Ecto neural progenitor cell (in vitro differentiated cells): ENCODE data around the gene RNF10.
"Not testable (repeated sequence)": the region's sequence is repeated elsewhere in the genome, so short reads cannot be mapped to it uniquely, and the experiment has no call there.

Source experiments
- DNase-seq: peaks from one replicate; pipeline ENCODE4 v3.0.0-alpha.2; 2018; ENCODE audit warnings: low spot score

Gene RNF10

GRCh38 chr12:120528861-120529525 is 5.2 kb upstream of the RNF10 start, which contains the start of gene COQ5:
Gene COQ5, minus strand, starts transcription at chr12:120529158. Its CDS starts 17 bp downstream, at chr12:120529141.
- peak; percentile 98 for DNase-seq

DNA sequence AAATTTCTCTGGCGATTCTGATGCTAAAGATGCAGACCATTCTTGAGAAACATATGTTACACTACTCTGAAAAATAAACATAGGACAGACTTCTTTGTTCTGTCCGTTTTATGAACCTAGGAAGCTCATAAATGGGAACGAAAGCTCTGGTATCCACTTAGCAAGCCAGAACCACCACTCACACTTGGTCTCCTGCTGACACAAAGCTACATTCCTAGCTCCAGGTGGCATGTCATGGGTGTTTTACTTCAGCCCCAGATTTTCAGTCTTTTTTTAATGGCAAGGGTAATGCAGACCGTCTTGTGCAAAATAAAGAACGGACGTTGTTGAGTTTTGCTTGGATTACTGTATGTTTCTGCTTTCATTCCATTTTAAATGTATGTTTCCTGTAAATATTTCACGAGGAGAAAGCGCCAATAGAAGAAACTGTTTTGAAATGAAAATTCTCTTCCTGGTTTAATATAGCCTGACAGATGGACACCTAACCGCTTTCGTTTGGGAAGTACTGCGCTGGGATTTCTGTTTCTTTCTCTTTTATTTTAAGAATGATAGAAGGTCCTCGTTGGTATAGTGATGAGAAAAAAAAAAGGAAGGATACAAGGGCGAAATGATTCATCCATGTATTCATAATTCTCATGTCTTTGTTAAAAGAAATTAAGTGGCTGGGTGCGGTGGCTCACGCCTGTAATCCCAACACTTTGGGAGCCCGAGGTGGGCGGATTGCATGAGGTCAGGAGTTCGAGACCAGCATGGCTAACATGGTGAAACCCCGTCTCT is 4.3 kb upstream of the RNF10 start:
- no peak for DNase-seq

DNA sequence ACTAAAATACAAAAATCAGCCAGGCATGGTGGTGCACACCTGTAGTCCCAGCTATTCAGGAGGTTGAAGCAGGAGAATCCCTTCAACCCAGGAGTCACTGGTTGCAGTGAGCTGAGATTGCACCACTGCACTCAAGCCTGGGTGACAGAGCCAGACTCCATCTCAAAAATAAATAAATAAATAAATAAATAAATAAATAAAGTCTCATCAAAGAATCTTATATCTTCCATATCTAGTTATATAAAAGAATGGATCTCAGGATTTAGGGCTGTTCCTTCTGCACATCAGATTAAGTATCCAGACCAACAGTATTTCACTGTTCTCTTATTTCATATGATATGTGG is 3.8 kb upstream of the RNF10 start:
- DNase-seq = not testable (repeated sequence)

DNA sequence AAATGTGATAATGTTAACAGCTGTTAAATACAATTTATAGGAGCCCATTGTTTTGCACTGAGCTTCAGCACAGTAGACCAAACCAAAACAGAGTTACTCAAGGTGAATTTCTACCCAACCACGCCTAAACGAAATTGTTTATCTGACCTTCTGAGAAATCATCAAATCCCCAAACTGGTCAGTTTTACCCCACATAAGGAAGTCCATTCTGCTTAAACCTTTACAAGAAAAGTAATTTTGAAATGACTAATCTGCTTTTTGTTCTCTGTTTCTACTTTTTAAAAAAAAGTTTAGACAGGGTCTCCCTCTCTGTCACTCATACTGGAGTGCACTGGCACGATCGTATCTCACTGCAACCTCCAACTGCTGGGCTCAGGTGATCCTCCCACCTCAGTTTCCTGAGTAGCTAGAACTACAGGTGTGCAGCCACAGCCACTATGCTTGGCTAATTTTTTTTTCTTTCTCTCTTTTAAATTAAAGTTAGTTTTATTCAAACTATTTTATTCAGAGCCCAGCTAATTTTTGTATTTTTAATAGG is 1.4 kb upstream of the RNF10 start:
- no peak for DNase-seq

GRCh38 chr12:120534703-120535655 is 823 bp downstream of the RNF10 start:
- peak; percentile 85 for DNase-seq

DNA sequence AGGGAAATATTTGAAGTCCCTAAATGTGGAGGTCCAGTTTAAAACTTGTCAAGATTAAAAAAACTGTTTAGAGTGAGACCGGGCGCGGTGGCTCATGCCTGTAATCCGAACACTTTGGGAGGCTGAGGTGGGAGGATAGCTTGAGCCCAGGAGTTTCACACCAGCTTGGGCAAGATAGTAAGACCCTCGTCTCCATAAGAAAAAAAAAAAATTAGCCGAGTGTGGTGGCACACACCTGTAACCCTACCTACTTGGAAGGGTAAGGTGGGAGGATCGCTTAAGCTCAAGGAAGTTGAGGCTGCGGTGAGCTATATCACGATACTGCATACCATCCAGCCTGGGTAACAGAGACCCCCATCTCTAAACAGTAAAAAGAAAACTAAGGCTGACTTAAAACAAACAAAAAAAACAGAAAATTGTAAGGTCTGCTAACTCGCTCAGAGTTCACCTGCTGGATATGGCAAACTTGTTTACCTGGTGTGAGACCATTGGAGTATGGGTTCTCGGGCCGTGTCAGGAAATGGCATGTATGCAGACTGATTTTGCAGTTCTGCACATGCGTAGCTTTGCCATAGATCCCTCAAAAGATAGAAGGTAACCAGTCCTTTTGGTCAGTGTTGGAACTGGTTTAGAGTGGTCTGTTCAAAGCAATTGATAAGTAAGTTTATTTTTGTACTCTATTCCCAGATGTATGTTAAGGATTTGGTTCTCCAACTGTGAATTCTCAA is 2.1 kb downstream of the RNF10 start:
- DNase-seq = no peak

DNA sequence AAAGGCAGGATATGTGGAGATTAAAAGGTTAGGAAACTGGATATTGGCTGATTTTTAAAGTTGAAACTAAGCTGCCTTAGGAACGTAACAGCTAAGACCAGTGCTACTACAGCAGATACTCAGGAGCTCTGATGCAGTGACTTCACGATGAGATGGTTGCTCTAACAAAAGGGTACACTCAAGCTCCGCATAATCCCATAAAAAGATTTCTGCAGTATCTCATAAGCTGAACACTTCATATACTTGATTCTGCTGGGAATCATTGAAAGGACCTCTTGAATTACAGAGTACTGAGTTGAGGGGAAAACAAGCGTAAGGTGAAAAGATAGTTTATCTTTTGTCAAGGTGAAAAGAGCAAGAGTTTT is 3.7 kb downstream of the RNF10 start:
- no peak for DNase-seq

GRCh38 chr12:120538281-120539156 is 4.4 kb downstream of the RNF10 start:
- no peak for DNase-seq

GRCh38 chr12:120539303-120539702 is 5.1 kb downstream of the RNF10 start:
- DNase-seq = no peak

DNA sequence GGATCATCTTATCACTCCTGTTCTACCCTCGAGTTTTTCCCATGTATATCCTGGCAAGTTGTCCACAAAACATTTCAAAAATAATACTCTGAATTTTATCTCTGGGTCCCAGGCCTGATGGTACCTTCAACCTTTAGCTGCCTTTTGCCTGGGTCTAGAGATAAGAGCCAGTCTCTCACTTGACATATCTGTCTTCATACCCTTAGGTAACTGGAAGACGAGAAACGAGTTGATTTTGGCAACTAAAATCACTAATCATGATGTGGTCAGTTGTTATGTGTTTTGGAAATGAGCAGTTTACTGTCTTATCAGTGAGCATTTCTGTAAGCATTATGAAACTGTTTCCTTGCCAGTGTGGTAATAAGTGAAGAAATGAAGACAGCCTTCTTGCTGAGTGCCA is 6.3 kb downstream of the RNF10 start:
- no peak for DNase-seq

GRCh38 chr12:120542166-120542565 is 8.0 kb downstream of the RNF10 start:
- no peak for DNase-seq

- DNase-seq = no peak
These were observed 10.5 kb downstream of the RNF10 start for GRCh38 chr12:120544691-120545090.

GRCh38 chr12:120546050-120546386 is 11.9 kb downstream of the RNF10 start:
- no peak for DNase-seq

DNA sequence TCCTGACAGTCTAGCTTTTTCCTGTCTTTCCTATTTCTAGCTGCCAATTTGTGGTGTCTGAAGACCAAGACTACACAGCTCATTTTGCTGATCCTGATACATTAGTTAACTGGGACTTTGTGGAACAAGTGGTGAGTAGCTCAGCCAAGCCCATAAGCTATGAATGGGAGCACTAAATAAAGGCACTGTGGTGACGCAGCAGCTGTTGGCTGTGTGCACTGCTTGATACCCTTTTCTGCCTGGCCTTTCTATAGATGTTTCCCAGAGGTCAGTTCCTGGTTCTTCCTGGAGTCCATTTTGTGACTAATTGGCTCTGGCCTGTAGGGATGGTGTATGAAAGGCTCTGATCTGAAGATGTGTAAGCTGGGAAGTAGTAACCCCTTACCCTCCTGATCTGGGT is 20.5 kb downstream of the RNF10 start:
- no peak for DNase-seq

DNA sequence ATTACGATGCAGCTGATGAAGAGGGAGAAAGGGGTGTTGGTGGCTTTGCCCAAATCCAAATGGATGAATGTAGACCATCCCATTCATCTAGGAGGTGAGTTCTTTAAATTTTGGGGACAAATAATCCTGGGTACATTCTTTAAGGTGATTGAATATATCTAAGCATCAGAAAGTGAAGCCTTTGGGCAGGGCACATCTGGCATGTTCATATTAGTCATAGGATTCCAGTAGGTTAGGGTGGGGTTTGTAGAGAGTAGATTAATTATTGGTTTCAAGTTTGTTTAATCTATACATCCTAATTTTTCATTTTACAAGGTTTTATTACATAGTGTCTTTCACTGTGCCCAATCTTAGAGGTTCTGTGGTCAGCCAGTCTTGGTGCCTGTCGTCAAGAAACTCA is 23.4 kb downstream of the RNF10 start:
- no peak for DNase-seq

DNA sequence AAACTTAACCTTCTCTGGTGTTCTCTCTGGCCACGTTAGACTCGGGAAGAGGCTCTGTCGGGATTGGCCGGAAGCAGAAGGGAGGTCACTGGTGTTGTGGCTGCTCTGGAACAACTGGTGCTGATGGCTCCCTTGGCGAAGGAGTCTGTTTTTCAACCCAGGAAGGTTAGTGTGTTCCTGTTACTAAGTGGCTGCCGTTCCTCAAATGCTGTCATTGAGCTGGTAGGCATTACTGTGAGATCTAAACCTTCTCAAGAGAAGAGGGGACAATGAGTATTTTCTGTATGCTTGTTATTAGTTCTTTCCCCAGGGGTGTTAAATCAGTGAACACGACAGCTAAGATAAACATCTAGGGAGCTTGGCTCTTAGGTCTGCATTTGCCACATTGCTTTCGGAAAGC is 28.8 kb downstream of the RNF10 start:
- DNase-seq = no peak

GRCh38 chr12:120563495-120563894 is 29.3 kb downstream of the RNF10 start:
- no peak for DNase-seq

- DNase-seq = no peak
These were observed 37.1 kb downstream of the RNF10 start for GRCh38 chr12:120571299-120571698.

- no peak for DNase-seq
These were observed 39.4 kb downstream of the RNF10 start for GRCh38 chr12:120573560-120573959.

- no peak for DNase-seq
These were observed 40.0 kb downstream of the RNF10 start for GRCh38 chr12:120574106-120574505.

DNA sequence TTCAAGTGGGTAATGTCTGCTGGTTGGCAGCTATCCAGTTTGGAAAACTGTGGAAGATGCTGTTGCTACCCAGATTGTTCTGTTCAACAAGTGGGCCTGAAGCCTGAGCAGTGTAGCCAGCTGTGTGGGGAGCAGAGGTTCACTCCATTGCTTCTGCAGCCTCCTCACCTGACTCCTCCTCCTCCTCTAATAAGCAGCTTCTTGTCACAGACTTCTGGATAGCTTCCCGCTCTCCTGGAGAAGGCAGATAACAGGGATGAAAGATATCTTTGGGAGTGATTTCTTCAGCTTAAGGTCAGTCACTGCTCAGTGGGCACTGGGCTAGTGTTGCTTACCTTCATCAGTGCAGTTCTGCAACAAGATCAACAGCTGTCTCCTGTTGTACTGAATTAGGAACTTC is 45.0 kb downstream of the RNF10 start:
- DNase-seq = no peak
